H4 (cell line): Measurements from ENCODE around the gene GALNT7. TPM values are rescaled to one million over a fixed set of nuclear protein-coding genes. Genes with fewer than 3 reads are reported as not detected.

Experiments
- DNase-seq: peaks from one replicate; pipeline ENCODE4 v3.0.0-alpha.2; 2015; ENCODE audit warnings: low spot score
- total RNA-seq: library from RNA; depleted of rRNA; stranded (reverse); fragments of >200 nt; shearing (Covaris generic); gene quantifications from 2 replicates; pipeline ENCODE4 v1.2.3, GENCODE V29; 2014

GALNT7 gene
- total RNA-seq, 1 experiment from 2014 or later: 56.7 TPM

DNA sequence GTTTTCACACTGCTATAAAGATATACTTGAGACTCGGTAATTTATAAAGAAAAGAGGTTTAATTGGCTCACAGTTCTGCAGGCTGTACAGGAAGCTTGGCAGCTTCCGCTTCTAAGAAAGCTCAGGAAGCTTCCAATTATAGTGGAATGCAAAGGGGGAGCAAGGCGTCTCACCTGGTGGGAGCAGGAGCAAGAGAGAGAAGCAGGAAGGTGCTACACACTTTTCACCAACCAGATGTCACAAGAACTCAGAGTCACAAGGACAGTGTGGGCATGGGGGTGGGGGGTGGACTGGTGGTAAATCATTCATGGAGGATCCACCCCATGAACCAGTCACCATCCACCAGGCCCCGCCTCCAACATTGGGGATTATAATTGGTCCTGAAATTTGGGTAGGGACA, 142.8 kb downstream of the GALNT7 start:
- no peak for DNase-seq

DNA sequence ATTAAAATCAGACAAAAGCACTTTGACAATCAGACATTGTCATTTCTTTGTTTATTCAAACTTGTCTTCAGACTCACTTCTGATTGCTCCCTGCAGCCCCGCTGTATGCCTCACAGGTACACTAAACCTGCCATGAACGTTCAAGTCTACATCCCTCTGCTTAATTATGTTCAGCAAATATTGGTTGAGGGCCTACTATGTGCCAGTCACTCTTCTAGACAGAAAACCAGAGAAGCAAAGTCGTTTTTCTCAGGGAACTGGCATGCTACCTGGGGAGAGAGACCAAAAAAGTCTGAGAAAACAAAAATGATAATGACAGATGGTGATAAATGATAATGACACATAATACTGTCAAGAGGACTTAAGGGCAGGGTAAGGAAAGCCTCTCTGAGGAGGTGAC, 146.1 kb downstream of the GALNT7 start:
- DNase-seq: no peak

DNA sequence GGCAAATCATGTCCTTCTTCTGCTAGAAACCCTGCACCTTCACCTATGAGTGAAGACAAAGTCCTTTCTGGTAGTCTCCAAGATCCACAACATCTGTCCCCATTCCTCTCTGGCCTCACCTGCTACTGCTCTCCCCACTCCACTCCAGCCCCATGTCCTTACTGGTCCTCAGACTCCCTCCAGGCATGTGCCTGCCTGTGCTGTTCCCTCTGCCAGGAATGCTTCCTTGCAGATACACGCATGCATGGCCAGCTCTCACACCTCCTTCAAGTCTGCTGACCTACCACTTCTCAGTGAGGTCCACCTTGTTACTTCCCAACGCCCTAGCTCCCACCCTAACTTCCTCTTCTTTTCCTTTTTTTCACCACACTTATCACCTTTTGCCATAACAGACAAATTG, 147.4 kb downstream of the GALNT7 start:
- DNase-seq: no peak

DNA sequence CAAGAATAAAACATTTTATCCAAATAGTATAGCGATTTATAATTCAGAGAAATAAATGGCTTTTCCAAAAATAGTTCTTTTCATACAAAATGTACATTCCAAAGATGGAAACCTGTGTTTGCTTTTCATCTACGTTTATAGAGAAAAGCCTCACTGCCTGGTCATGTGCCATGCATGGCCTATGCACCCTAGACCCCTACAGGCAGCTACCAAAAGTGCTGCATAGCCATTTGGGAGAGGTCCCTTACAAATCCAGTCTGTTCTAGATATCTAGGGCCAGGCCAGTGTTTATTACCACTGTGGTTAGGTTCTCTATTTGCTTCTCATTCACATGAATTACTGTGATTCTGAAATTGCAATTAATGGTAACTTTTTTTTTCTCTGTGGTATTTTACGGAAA, 148.4 kb downstream of the GALNT7 start:
- DNase-seq: peak; percentile 16

DNA sequence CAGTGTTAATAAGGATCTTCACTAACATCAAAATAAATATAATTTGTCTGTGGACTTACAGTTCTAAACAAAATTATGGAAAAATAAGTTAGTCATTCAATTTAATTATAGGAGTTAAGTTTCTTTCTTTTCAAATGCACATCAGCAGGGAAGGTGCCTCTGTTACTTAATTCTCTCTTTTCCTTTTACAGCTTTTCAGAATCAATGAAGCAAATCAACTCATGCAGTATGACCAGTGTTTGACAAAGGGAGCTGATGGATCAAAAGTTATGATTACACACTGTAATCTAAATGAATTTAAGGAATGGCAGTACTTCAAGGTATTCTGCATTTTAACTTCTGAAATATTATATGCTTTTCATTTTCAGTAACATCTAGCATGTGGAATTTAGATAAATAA, 149.6 kb downstream of the GALNT7 start:
- no peak for DNase-seq

DNA sequence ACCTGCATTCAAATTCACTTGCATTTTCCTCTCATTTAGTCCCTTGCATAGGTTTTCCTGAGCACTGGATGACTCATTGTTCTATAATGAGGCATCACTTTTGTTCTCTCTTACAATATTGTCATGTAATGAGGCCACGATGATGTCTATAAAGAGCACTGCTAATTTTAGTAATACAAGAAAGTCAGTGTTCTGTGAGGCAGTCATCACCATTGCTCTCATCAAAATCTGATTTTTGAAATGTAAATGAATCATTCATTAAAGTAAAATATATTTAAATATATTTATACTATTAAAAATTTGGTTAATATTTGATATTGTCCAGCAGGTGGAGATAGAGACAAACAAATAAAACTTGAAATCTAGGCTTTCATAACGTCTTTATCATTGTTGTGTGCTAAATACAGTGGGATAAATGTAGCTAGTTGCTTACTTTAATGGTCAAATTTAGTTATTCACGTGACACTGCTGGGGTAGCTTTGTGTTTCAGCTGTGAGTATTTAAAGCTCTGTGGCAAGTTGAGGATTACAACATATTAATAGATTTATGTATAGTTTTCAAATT, 150.1 kb downstream of the GALNT7 start:
- DNase-seq: peak; percentile 37

DNA sequence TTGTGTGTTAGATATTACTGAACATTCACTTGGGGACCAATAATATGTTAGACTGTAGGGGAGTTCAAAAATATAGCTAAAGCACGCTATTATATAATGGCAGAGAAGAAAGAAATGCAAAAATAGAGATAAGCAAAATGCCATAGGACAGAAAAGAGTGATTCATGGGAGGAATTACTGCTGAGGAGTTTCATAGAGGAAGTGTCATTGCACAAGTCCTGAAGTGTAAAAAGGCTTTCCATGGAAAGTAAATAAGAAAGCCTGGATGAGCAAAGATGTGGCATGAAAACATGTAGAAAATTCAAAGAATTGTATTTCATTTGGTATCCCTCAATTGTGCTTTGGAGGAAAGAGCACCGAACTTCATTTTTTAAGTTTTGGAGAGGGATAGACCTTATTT, 151.1 kb downstream of the GALNT7 start:
- DNase-seq: no peak

DNA sequence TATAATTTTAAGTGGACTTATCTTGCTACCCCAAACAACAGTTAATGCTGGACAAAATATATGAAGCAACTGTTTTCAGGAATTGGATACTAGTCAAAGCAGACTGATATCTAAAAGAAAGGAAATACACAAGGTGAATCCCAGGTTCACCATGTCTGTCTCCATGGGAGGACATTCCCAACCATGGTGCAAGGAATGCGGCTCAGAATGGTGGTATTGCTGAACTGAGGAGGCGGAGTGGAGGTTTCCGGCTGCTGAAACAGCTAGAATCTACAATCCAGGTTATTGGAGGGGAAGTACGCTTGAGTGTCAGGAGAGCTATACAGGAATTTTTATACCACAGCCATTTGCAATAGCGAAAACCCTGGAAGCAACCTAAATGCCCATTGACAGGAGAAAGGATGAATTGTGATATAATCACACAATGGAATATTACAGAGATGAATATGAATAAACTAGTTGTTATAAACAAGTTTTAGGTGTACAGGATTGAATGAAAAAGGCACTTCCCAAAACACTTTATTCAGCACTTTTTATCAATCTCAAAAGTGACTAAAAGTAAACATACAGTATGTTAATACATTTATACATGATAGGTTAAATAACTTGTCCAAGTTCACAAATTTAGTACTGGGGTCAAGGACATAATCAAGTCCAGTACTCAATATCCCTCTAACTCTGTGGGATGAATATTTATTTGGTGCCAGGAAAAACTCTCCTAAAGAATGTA, 156.6 kb downstream of the GALNT7 start:
- no peak for DNase-seq

DNA sequence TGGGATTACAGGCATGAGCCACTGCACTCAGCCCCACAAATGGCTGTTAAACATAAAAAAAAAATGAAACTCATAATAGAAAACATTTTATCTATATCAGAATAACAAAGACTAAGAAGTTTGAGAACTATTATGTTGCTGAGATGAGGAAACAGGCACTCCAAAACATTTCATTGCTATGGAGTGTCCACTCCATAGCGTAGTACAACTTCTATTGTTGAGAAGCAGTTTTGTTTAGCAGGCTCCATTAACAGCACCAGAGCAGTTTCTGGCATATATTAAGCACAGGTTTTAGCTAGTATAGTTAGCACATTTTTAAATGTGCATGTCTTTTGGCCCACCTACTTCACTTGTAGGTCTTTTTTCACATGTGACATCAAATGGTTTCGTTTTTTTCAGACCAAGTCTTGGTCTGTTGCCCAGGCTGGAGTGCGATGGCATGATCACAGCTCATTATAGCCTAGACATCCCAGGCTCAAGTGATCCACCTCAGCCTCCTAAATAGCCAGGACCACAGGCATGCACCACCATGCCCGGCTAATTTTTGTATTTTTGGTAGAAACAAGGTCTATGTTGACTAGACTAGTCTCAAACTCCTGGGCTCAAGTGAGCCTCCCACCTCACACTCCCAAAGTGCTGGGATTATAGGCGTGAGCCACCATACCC, 159.8 kb downstream of the GALNT7 start:
- no peak for DNase-seq

DNA sequence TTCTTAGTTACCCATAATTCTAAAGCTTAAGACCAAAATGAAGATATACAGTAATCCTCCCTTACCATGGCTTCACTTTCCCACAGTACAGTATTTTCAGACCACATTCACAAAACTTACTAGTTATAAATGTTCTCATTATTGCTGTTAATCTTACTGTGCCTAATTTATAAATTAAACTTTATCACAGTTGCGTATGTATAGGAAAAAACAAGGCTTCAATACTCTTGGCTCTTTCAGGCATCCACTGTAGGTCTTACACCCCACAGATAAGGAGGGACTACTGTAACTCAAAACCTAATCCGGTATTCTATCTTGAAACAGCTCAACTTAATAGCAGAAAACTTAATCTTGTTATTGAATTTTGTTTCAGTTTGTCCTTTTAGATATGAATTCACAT, 162.0 kb downstream of the GALNT7 start:
- DNase-seq: no peak

DNA sequence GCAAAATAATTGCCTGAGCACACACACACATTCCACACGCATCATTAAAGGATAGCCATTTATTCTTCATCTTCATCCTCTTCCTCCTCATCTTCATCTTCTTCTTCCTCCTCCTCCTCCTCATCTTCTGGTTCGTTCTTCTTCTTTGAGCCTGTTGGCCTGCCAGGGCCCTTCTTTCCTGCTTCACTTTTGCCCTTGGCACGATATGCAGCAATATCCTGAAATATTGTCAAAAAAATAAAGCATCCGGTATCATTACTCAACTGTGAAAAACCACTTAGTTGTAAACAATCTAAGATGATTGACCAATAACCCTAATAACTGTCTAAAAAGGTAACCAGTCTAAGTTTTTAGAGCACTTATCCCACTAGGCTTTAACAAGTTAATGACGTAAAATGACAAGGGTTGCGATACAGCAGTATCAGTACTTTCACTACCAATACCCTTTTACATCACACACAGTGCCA, 163.4 kb downstream of the GALNT7 start:
- DNase-seq: peak; percentile 22

DNA sequence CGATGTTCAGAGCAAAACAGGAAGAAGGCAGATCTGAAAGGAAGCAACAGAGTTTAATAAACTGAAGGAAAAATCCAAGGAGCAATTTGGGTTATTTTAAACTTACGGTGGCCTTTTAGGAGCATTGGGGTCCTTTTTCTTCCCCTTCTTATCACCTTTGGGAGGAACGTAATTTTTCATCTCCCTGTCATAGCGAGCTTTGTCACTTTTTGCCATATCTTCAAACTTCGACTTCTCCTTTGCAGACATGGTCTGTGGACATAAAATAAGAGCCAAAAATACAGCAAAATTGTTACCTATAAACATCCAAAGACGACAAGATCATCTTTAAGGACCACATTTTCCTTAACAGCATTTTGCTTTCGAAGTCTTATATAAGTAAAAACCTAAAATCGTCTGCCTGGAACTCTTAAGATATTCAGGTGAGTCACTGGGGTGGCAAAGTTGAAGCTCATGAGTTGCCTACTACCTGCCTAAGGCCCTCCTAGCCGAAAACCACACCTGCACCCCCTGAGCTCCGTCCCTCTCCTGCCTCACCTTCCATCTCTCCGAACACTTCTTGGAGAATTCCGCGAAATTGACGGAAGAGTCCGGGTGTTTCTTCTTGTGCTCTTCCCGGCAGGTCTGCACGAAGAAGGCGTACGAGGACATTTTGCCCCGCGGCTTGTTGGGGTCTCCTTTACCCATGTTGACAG, 164.5 kb downstream of the GALNT7 start:
- no peak for DNase-seq

DNA sequence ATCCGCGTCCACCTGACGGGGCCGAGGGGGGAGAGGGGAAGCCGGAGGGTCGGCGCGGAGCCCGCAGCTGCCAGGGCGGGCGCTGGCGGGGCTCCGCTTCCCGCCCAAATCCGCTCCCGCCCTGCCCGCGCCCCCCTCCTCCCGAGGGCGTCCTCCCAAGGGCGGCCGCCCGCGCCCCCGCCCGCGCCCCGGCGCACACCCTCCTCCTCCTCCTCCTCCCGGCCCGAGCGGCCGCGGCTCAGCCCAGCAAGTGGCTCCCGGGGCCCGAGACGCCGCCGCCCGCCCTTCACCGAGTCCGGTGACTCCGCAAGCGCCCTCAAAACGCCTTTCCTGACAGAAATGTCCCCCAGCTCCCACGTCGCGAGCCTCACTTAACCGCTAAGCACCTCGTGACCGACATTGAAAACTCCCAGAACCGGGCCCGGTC, 165.1 kb downstream of the GALNT7 start:
- DNase-seq: no peak

DNA sequence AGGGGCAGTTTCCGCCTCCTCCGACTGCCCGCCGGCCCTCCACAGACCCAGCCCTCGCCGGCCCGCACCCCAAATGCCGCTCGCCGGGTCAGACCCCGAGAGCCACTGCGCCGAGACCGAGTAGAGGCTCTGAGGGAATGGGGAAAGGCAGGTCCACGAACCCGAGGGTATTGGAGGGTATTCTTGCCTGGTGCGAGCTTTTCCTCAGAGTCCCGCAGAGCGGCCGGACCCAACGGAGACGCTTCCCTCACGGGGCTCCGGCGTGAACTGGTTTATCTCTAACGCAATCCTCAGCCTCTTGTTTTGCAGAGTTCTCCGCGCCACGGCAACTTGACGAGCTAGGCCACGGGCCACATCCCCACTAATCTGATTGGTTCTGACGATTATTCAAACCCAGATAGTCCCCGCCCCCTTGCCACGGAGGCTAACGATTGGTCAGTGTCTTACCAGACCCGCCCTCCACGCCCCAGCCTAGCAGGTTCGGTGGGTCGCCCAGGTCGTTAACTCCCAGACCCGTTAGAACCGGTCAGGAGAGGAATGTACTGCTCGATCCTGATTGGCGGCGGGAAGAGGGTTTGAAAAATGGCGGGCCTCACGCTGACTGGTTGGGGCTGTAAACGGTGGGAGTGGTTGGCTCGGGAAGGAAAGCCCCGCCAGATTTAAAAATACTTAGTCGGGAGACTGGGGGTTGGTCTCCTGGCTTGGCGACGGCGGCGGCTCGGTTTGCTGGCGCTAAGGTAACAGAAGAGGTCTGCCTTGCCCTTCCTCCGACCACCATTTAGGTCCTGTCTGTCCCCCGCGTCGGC, 165.7 kb downstream of the GALNT7 start, which contains the start of gene HMGB2:
Gene HMGB2 (minus strand): TSS at position 274 of the 806 bp plus-strand sequence. CDS start 709 bp downstream, outside the sequence.
- DNase-seq: peak; percentile 100

DNA sequence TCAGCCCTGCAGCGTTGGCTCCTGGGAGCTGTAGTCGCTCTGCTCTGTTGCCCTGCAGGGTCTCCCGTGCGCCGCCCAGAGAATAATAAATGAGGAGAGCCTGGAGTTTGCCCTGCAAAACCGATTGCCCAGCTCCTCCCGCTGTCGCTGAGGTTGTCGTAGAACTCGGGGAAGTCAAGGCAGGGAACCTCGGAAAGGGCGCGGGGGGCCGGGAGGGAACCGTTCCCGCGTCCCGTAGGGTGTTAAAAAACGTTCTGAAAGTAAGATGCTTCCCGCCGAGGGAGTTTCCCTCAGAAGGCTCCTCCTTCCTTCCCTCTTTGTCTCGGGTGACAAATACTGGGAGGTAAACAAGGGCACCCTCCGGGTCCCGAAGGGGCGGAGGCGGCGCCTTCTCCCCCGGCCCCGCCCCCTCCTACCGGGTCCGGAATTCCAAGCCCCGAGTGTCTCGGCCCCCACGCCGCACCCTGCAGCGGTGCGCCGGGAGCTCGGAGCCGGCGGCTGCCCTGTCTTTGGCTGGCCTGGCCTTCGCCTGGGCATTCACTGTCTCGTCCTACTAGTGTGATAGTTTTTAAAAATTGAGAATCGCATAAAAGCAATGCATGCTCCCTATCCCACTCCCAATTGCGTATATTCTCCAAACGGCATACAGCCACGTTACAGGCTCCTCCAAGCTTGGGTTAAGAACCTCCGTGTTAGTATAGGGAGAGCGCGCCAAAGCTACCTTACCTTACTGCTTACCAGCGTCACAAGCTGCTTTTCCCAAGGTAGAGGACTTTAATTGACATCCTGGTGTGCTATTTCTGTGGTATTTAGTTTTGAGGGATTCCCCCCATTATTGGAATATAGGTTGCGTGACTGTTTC, 166.5 kb downstream of the GALNT7 start:
- peak; percentile 85 for DNase-seq

DNA sequence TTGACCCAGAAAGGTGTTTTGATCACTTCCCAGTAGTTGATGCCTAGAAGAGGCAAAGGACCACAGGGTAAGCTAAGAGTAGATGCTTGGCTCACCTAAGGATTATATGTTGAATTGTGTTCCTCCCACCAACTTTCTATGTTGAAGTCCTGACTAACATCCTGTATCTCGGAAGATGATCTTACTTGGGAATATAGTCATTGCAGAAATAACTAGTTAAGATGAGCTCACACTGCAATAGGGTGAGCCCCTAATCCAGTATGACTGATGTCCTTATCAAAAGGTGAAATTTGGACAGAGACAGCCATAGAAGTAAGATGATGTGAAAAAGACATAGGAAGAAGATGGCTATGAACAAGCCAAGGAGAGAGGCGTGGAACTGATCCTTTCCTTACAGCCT, 168.9 kb downstream of the GALNT7 start:
- DNase-seq: no peak

DNA sequence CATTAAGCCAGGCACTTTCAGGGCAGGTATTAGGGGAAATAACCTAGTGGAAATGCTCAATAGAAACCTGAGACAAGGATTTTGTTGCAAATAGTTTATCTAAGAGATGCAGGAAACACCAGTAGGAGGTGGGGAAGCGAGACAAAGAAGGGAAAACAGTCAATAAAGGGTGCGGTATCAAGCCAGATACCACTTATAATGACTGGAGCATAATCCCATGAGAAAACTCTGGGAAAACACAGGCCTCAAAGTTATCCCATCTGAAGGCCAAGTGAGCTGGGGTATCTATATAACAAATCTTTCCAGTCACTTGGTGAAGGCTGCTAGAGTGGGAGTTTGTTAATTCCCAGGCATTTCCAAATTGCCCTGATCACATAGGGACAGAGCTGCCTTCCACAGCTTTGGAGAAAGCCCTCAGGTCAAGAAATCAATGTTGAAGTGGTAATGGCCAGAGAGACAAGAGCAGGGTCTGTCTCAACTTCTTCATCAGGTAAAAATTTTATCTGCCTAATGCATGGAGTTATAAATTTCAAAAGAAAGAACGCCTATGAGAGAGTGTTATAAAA, 175.3 kb downstream of the GALNT7 start:
- no peak for DNase-seq

DNA sequence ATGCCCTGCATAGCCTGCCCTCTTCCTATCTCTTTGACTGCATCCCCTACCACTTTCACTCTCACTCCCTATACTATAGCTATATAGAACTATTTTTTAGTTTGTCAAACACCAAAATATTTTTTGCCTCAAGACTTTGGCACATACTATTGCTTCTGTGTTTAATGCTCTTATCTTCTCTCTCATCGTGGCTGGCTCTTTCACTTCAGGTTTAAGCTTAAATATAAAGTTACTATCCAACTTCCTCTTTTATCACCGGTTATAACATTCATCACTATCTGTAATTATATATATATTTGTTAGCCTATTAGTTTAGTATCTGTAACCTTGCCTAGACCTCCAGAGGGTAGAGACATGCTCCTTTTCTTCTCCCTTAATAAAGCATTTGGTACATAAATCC, 177.0 kb downstream of the GALNT7 start:
- no peak for DNase-seq

DNA sequence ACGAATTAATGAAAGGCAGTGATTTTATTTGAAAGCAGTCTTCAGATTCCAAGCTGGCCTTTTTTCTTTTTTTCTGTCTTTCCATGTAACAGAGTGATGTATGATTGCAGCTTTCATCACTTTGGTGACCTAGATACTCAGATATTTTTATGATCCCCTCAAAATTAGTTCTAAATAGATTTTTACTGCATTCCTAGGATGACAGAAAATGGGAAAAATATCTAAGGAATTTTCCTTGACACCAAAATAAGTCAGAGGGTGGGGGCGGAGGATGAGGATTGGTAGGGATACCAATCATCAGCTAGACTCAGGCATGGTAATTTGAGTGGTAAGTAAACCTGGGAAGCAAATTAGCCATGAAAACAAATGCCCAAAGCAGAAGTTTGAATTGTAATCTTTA, 177.5 kb downstream of the GALNT7 start:
- DNase-seq: no peak

DNA sequence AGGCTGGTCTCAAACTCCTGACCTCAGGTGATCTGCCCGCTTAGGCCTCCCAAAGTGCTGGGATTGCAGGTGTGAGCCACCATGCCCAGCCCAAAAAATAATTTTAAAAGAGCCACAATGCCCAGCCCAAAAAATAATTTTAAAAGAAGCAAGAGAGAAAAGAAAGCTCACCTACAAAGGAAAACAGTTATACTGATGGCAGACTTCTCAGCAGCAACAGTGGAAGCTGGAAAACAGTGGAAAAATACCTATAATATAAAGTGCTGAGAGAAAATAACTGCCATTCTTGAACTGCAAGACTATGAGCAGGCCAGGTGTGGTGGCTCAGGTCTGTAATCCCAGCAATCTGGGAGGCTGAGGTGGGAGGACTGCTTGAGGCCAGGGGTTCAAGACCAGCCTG, 178.9 kb downstream of the GALNT7 start:
- DNase-seq: no peak
